H9 (cell line): ENCODE results near the gene PCGF2. TPM values are rescaled to one million over a fixed set of nuclear protein-coding genes. Genes with fewer than 3 reads are reported as not detected.

Experiments
- DNase-seq: peaks from one replicate; pipeline ENCODE4 v3.0.0-alpha.2; 2017
- H2AFZ ChIP-seq: one replicate; pipeline ENCODE4 v1.6.1; 2013; ENCODE audit warnings: mild to moderate bottlenecking, low read length, control low read depth, moderate library complexity
- H2AK5ac ChIP-seq: 2 replicates; pipeline ENCODE4 v1.6.1; 2013; ENCODE audit warnings: low read length, control low read depth, mixed read lengths; ENCODE audit not compliant: insufficient read length
- H2BK120ac ChIP-seq: one replicate; pipeline ENCODE4 v1.6.1; 2013; ENCODE audit warnings: low read depth, mild to moderate bottlenecking, low read length, control low read depth, inconsistent platforms; ENCODE audit not compliant: poor library complexity, severe bottlenecking
- H2BK12ac ChIP-seq: 2 replicates; pipeline ENCODE4 v1.6.1; 2013; ENCODE audit warnings: low read length, control low read depth, mixed read lengths, low read depth; ENCODE audit not compliant: insufficient read length
- H2BK15ac ChIP-seq: 2 replicates; pipeline ENCODE4 v1.6.1; 2013; ENCODE audit warnings: low read depth, low read length, control low read depth
- H2BK20ac ChIP-seq: one replicate; pipeline ENCODE4 v1.6.1; 2013; ENCODE audit warnings: low read depth, mild to moderate bottlenecking, low read length, control low read depth, inconsistent platforms; ENCODE audit not compliant: poor library complexity, severe bottlenecking
- H2BK5ac ChIP-seq: 2 replicates; pipeline ENCODE4 v1.6.1; 2013; ENCODE audit warnings: low read length, control low read depth, mixed read lengths; ENCODE audit not compliant: insufficient read length
- H3K14ac ChIP-seq: 2 replicates; pipeline ENCODE4 v1.6.1; 2013; ENCODE audit warnings: low read length, control low read depth; ENCODE audit not compliant: insufficient read depth
- H3K18ac ChIP-seq: 2 replicates; pipeline ENCODE4 v1.6.1; 2013; ENCODE audit warnings: low read depth, mild to moderate bottlenecking, mixed read lengths, low read length, control low read depth; ENCODE audit not compliant: insufficient read length
- H3K23ac ChIP-seq: 2 replicates; pipeline ENCODE4 v1.6.1; 2013; ENCODE audit warnings: low read length, control low read depth, mixed read lengths, low read depth; ENCODE audit not compliant: insufficient read length
- H3K23me2 ChIP-seq: 2 replicates; pipeline ENCODE4 v1.6.1; 2013; ENCODE audit warnings: low read depth, mild to moderate bottlenecking, mixed read lengths, low read length, control low read depth; ENCODE audit not compliant: insufficient read length, poor library complexity, severe bottlenecking
- H3K27ac ChIP-seq: 2 replicates; pipeline ENCODE4 v1.5.1; 2013; ENCODE audit warnings: low read length, control low read depth, mixed read lengths, low read depth; ENCODE audit not compliant: insufficient read length
- H3K27me3 ChIP-seq: 2 replicates; pipeline ENCODE4 v1.6.1; 2013; ENCODE audit warnings: low read length, control low read depth, inconsistent platforms; ENCODE audit not compliant: insufficient read depth
- H3K4ac ChIP-seq: 2 replicates; pipeline ENCODE4 v1.6.1; 2013; ENCODE audit warnings: low read depth, mild to moderate bottlenecking, control low read depth, inconsistent platforms, low read length, moderate library complexity
- H3K4me1 ChIP-seq: 2 replicates; pipeline ENCODE4 v1.6.1; 2013; ENCODE audit warnings: low read length, control low read depth, inconsistent platforms; ENCODE audit not compliant: insufficient read depth
- H3K4me2 ChIP-seq: 2 replicates; pipeline ENCODE4 v1.6.1; 2013; ENCODE audit warnings: low read length, control low read depth, mixed read lengths; ENCODE audit not compliant: insufficient read length, insufficient read depth
- H3K56ac ChIP-seq: 2 replicates; pipeline ENCODE4 v1.6.1; 2013; ENCODE audit warnings: low read depth, mild to moderate bottlenecking, mixed read lengths, low read length, control low read depth; ENCODE audit not compliant: insufficient read length
- H3K79me1 ChIP-seq: 2 replicates; pipeline ENCODE4 v1.6.1; 2013; ENCODE audit warnings: low read depth, mild to moderate bottlenecking, moderate library complexity, low read length, control low read depth, inconsistent platforms; ENCODE audit not compliant: insufficient read depth, poor library complexity, severe bottlenecking
- H3K79me2 ChIP-seq: 2 replicates; pipeline ENCODE4 v1.6.1; 2013; ENCODE audit warnings: low read length, control low read depth, inconsistent platforms; ENCODE audit not compliant: insufficient read depth
- H3K9ac ChIP-seq: 2 replicates; pipeline ENCODE4 v1.6.1; 2013; ENCODE audit warnings: low read length, control low read depth, mixed read lengths; ENCODE audit not compliant: insufficient read length; ENCODE audit errors: extremely low read depth
- H3K9me3 ChIP-seq: one replicate; pipeline ENCODE4 v1.6.1; 2013; ENCODE audit warnings: low read depth, low read length, inconsistent platforms; ENCODE audit not compliant: control insufficient read depth
- H3T11ph ChIP-seq: one replicate; pipeline ENCODE4 v1.6.1; 2013; ENCODE audit warnings: mild to moderate bottlenecking, low read length, control low read depth, inconsistent platforms
- H4K20me1 ChIP-seq: one replicate; pipeline ENCODE4 v1.6.1; 2013; ENCODE audit not compliant: control insufficient read depth, insufficient read length, insufficient read depth
- H4K5ac ChIP-seq: 2 replicates; pipeline ENCODE4 v1.6.1; 2013; ENCODE audit warnings: low read depth, mild to moderate bottlenecking, mixed read lengths, low read length, control low read depth; ENCODE audit not compliant: insufficient read length
- H4K8ac ChIP-seq: replicated peaks from 2 replicates; pipeline ENCODE4 v1.6.1; 2013; ENCODE audit warnings: low read length, control low read depth, mixed read lengths, low read depth; ENCODE audit not compliant: insufficient read length
- H4K91ac ChIP-seq: 2 replicates; pipeline ENCODE4 v1.6.1; 2013; ENCODE audit warnings: low read depth, mild to moderate bottlenecking, moderate library complexity, mixed read lengths, low read length, control low read depth; ENCODE audit not compliant: insufficient read length
- H3K27ac Mint-ChIP-seq, 3 experiments: 2 replicates in 2 of 3; 3 replicates in 1 of 3; pipeline ENCODE4 v1.8.0; 2020 to 2021; ENCODE audit warnings: mixed read lengths in 3 of 3, mild to moderate bottlenecking in 1 of 3, moderate library complexity in 1 of 3
- H3K27me3 Mint-ChIP-seq: 2 replicates; pipeline ENCODE4 v1.8.0; 2021; ENCODE audit warnings: low read depth, mild to moderate bottlenecking, moderate library complexity, mixed read lengths
- H3K36me3 Mint-ChIP-seq, 3 experiments: 2 replicates in 2 of 3; 3 replicates in 1 of 3; pipeline ENCODE4 v1.8.0; 2020 to 2021; ENCODE audit warnings: low read depth in 3 of 3, mixed read lengths in 3 of 3; ENCODE audit not compliant: insufficient read depth in 1 of 3
- H3K4me1 Mint-ChIP-seq, 2 experiments: 2 replicates each; pipeline ENCODE4 v1.8.0; 2020; ENCODE audit warnings: mixed read lengths in 2 of 2
- H3K4me3 Mint-ChIP-seq, 2 experiments: 2 replicates in 1 of 2; 3 replicates in 1 of 2; pipeline ENCODE4 v1.8.0; 2020 to 2021; ENCODE audit warnings: mild to moderate bottlenecking in 2 of 2, mixed read lengths in 2 of 2, moderate library complexity in 1 of 2
- H3K9me3 Mint-ChIP-seq, 2 experiments: 2 replicates in 1 of 2; 3 replicates in 1 of 2; pipeline ENCODE4 v1.8.0; 2020; ENCODE audit warnings: mild to moderate bottlenecking in 2 of 2, mixed read lengths in 2 of 2, moderate library complexity in 1 of 2
- WGBS: extraction: QIAGEN DNeasy Blood & Tissue Kit; methylation state at CpG from one replicate; pipeline ENCODE4 v1.1.7; 2013; ENCODE audit warnings: missing lambda C conversion rate, low lambda C conversion rate, mixed read lengths; ENCODE audit not compliant: insufficient read length; ENCODE audit errors: extremely low coverage; 5-methylcytosine and 5-hydroxymethylcytosine counted together
- total RNA-seq: library from RNA; stranded (reverse); gene quantifications from 2 replicates; pipeline ENCODE4 v1.2.1, GENCODE V29; 2021
- TF ChIP-seq, protein P1 (sequence below): fragments of 200-600 bp; sonication (generic); conservative IDR thresholded peaks from 3 replicates; pipeline ENCODE4 v1.8.0; 2021; ENCODE audit warnings: antibody characterized with exemption, mild to moderate bottlenecking

PCGF2 gene
- total RNA-seq, 1 experiment from 2014 or later, result 106 TPM

DNA sequence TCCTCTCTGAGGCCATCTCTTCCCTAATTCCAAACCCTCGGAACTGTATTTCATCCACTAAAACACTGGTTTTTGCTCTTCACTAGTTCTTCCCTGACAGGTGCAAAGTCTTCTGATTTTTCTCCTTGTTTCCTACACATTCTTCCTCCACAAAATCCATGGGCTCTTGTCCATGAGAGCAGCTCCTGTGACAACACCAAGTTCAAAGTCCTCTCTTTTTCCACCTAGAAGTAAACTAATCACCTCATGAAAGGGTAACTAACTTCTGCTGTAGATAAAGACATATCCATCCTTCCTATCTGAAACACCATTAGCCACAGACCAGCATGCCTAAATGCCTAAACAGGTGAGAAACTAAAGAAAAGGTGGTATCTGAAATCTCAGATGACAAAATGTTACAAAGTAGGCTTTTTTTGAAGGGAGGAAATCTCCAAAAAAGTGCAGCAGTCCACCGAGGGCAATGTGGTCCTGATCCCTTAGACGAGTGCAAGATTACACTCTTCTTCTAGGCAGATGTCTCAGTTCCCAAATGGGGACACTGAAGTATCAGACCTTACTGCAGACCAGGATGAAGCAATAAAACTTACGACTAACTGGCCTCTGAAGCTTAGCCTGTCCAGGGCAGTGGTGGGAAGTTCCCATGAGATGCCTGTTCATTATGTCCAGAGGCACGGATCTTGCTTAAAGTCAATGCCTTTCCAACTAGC is 48.5 kb upstream of the PCGF2 start:
- no peak overlapping the region for H3K4ac ChIP-seq
- no CpG with 5 or more reads among the region's 5 CpGs for WGBS
- H3K23ac ChIP-seq, result no peak overlapping the region
- H3K4me2 ChIP-seq, result peak overlapping the region; percentile 90
- no peak overlapping the region for H2BK120ac ChIP-seq
- H3K4me1 ChIP-seq, result no peaks in the 10 kb centered on the region; the same call in 1 of the 2 replicates
- no peaks in the 10 kb centered on the region for H3K9me3 ChIP-seq
- no peak overlapping the region for H3K18ac ChIP-seq
- Mint-ChIP-seq H3K36me3 (peaks cover 14 to 46% (median 31%) of the 10 kb centered on the region in 3 experiments), H3K4me1 (peaks cover 25 to 28% of the 10 kb centered on the region in 2 experiments), H3K4me3 (no peak overlapping the region), H3K9me3 (peaks cover 0 to 3% of the 10 kb centered on the region in 2 experiments; a peak in 1 of 5 replicates), H3K27me3 (no peaks in the 10 kb centered on the region; the same call in 1 of the 2 replicates), H3K27ac (peak overlapping the region in 1 of 3 experiments; percentile 14; a peak in 3 of 7 replicates)
- H2AFZ ChIP-seq, result no peak overlapping the region
- H3K9ac ChIP-seq, result no peak overlapping the region
- no peak overlapping the region for H4K5ac ChIP-seq
- H3K79me1 ChIP-seq, result peaks cover 3% of the 10 kb centered on the region
- peaks cover 5% of the 10 kb centered on the region for H3K23me2 ChIP-seq
- H3K27ac ChIP-seq, result no peak overlapping the region
- no peak for DNase-seq
- no peak overlapping the region for H4K91ac ChIP-seq
- no peak overlapping the region for H2AK5ac ChIP-seq
- H3K27me3 ChIP-seq, result no peaks in the 10 kb centered on the region
- H2BK20ac ChIP-seq, result no peak overlapping the region
- no peak overlapping the region for H2BK5ac ChIP-seq
- no peak overlapping the region for H4K8ac ChIP-seq
- H2BK12ac ChIP-seq, result no peak overlapping the region
- H2BK15ac ChIP-seq, result no peak overlapping the region
- H3K14ac ChIP-seq, result no peak overlapping the region
- TF ChIP-seq, protein P1, sequence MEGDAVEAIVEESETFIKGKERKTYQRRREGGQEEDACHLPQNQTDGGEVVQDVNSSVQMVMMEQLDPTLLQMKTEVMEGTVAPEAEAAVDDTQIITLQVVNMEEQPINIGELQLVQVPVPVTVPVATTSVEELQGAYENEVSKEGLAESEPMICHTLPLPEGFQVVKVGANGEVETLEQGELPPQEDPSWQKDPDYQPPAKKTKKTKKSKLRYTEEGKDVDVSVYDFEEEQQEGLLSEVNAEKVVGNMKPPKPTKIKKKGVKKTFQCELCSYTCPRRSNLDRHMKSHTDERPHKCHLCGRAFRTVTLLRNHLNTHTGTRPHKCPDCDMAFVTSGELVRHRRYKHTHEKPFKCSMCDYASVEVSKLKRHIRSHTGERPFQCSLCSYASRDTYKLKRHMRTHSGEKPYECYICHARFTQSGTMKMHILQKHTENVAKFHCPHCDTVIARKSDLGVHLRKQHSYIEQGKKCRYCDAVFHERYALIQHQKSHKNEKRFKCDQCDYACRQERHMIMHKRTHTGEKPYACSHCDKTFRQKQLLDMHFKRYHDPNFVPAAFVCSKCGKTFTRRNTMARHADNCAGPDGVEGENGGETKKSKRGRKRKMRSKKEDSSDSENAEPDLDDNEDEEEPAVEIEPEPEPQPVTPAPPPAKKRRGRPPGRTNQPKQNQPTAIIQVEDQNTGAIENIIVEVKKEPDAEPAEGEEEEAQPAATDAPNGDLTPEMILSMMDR, result no peak
- H3T11ph ChIP-seq, result no peak overlapping the region
- no peaks in the 10 kb centered on the region for H4K20me1 ChIP-seq
- no peak overlapping the region for H3K56ac ChIP-seq
- H3K79me2 ChIP-seq, result peaks cover 26% of the 10 kb centered on the region; the same call in 1 of the 2 replicates
